T-helper 17 cell (primary cell): Measurements from ENCODE around the gene CALHM2. TPM values are rescaled to one million over a fixed set of nuclear protein-coding genes. Genes with fewer than 3 reads are reported as not detected.
"Not testable (repeated sequence)": the region's sequence is repeated elsewhere in the genome, so short reads cannot be mapped to it uniquely, and the experiment has no call there.

Experiments used
- ATAC-seq: fragments of 150-1000 bp; cut with Tn5 transposase; 2 replicates; pipeline ENCODE4 v1.10.0; 2021; ENCODE audit warnings: mild to moderate bottlenecking, moderate library complexity
- DNase-seq, 3 donors: peaks; one replicate each; pipeline versions ENCODE4 v3.0.0 to v3.0.0-alpha.2; 2020 to 2021
- H3K9me3 ChIP-seq: one replicate; pipeline ENCODE4 v1.7.0; 2013; ENCODE audit warnings: low read length, mild to moderate bottlenecking; ENCODE audit not compliant: control insufficient read depth, poor library complexity, severe bottlenecking
- H3K27ac Mint-ChIP-seq: one replicate; pipeline ENCODE4 v1.8.0; 2022; ENCODE audit warnings: mild to moderate bottlenecking, moderate library complexity, mixed read lengths
- H3K27me3 Mint-ChIP-seq: one replicate; pipeline ENCODE4 v1.8.0; 2022; ENCODE audit warnings: mixed read lengths
- H3K36me3 Mint-ChIP-seq: one replicate; pipeline ENCODE4 v1.8.0; 2022; ENCODE audit warnings: low read depth, mixed read lengths
- H3K4me1 Mint-ChIP-seq: one replicate; pipeline ENCODE4 v1.8.0; 2022; ENCODE audit warnings: mild to moderate bottlenecking, mixed read lengths
- H3K4me3 Mint-ChIP-seq: one replicate; pipeline ENCODE4 v1.8.0; 2022; ENCODE audit warnings: mild to moderate bottlenecking, moderate library complexity, mixed read lengths
- total RNA-seq, 4 donors: library from RNA in 2 of 4; stranded (reverse) in 2 of 4; gene quantifications; one replicate each; pipeline ENCODE4 v1.2.3 and lab custom pipeline; 2022 to 2026

The CALHM2 gene
- total RNA-seq, 2 donors from 2014 or later = 15.5 to 23.6 TPM

DNA sequence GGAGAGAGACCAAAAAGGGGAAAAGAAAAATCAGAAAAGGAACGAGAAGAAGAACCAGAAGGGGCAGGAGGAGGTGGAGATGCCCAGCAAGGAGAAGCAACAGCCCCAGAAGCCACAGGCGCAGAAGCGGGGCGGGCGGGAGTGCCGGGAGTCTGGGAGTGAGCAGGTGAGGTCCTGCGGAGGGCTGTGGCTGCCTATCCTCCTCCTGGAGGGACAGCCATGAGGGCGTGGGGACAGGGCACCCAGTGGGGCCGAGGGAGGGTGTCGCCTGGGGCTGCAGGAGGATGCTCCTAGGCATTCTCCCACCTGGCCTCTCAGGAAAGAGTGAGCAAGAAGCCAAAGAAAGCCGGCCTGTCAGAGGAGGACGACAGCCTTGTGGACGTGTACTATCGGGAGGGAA, 11.8 kb downstream of the CALHM2 start:
- no peak overlapping the region for H3K4me3 Mint-ChIP-seq
- no peaks in the 10 kb centered on the region for H3K27me3 Mint-ChIP-seq
- H3K27ac Mint-ChIP-seq = peak overlapping the region; percentile 69
- H3K9me3 ChIP-seq = no peaks in the 10 kb centered on the region
- DNase-seq = no peak
- H3K4me1 Mint-ChIP-seq = peaks cover 17% of the 10 kb centered on the region
- ATAC-seq = no peak
- H3K36me3 Mint-ChIP-seq = peaks cover 10% of the 10 kb centered on the region

DNA sequence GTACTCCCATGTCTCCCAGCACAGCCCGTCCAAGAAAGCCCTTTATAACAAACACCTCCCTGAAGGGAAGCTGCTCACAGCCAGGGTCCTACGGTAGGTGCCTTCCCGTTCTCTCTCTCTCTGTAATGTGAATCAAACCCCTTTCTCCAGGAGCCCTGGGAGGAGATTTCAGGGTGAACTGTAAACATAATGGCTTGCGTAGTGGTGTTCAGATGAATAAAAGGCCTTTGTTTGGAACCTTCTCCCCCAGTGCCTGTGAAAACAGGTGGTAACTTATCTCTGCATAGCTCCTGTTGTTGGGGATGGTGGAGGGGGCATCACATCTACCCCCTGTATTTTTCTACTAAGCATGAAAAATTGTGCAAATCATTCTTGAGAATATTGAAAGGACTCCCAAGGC, 12.4 kb downstream of the CALHM2 start:
- DNase-seq (no peak), ATAC-seq (no peak)
- no peaks in the 10 kb centered on the region for H3K27me3 Mint-ChIP-seq
- peak overlapping the region; percentile 69 for H3K27ac Mint-ChIP-seq
- peaks cover 14% of the 10 kb centered on the region for H3K4me1 Mint-ChIP-seq
- no peak overlapping the region for H3K4me3 Mint-ChIP-seq
- peaks cover 10% of the 10 kb centered on the region for H3K36me3 Mint-ChIP-seq
- no peaks in the 10 kb centered on the region for H3K9me3 ChIP-seq

GRCh38 chr10:103433858-103434257, 18.3 kb downstream of the CALHM2 start:
- DNase-seq = no peak
- Mint-ChIP-seq H3K27ac (peak overlapping the region; percentile 43), H3K36me3 (peaks cover 10% of the 10 kb centered on the region), H3K27me3 (no peaks in the 10 kb centered on the region), H3K4me3 (no peak overlapping the region), H3K4me1 (peaks cover 22% of the 10 kb centered on the region)
- no peak for ATAC-seq
- H3K9me3 ChIP-seq = no peaks in the 10 kb centered on the region

GRCh38 chr10:103431902-103432301, 20.3 kb downstream of the CALHM2 start:
- Mint-ChIP-seq H3K4me1 (peaks cover 30% of the 10 kb centered on the region), H3K36me3 (peaks cover 4% of the 10 kb centered on the region), H3K4me3 (no peak overlapping the region), H3K27ac (peak overlapping the region; percentile 61), H3K27me3 (no peaks in the 10 kb centered on the region)
- DNase-seq (no peak), ATAC-seq (no peak)
- H3K9me3 ChIP-seq = no peaks in the 10 kb centered on the region

DNA sequence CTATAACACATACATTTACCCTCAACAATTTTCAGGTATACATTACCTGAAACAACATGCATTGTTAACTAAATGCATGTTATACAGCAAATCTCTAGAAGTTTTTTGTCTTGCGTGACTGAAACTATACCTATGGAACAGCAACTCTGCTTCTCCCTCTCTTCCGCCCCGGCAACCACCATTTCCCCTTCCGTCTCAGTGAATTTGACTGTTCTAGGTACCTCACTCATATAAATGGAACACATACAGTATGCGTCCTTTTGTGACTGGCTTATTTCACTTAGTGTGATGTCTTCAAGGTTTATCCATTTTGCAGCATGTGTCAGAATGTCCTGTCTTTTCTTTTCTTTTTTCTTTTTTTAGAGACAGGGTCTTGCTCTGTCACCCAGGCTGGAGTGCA, 22.5 kb downstream of the CALHM2 start:
- ATAC-seq (peak; percentile 79), DNase-seq (no peak)
- Mint-ChIP-seq H3K27me3 (no peaks in the 10 kb centered on the region), H3K4me3 (peak overlapping the region; percentile 81), H3K36me3 (peaks cover 10% of the 10 kb centered on the region), H3K4me1 (peaks cover 29% of the 10 kb centered on the region), H3K27ac (peak overlapping the region; percentile 49)
- H3K9me3 ChIP-seq = no peaks in the 10 kb centered on the region

DNA sequence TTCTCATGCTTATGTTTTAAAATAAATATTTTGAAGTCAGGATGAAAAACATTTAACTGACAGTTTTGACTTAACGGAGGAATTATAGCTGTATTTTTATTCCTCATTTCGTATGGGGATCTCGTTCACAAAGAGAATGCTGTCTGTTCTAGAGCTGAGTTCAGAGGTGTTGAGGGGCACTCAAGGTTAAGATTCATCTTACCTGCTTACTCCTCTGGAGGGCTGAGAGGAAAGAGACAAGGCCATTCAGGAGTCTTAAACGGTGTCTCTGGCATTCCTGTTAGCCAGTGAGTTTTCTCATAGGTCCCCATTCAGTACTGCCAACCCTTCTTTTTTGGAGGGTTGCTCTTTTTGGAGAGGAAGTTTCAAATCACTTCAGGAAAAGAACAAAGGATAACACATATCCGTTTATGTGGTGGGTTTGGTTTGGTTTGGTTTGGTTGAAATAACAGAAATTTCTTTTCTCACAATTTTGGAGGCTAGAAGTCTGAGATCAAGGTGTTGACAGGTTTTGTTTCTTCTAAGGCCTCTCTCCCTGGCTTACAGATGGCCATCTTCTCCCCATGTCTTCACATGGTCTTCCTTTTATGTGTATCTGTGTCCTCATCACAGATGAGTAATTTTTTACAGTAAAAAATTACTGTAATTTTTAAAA, 23.1 kb downstream of the CALHM2 start:
- Mint-ChIP-seq H3K4me3 (peak overlapping the region; percentile 81), H3K36me3 (peaks cover 12% of the 10 kb centered on the region), H3K27me3 (no peaks in the 10 kb centered on the region), H3K27ac (peak overlapping the region; percentile 49), H3K4me1 (peaks cover 29% of the 10 kb centered on the region)
- ATAC-seq (peak; percentile 52), DNase-seq (no peak)
- H3K9me3 ChIP-seq = no peaks in the 10 kb centered on the region

DNA sequence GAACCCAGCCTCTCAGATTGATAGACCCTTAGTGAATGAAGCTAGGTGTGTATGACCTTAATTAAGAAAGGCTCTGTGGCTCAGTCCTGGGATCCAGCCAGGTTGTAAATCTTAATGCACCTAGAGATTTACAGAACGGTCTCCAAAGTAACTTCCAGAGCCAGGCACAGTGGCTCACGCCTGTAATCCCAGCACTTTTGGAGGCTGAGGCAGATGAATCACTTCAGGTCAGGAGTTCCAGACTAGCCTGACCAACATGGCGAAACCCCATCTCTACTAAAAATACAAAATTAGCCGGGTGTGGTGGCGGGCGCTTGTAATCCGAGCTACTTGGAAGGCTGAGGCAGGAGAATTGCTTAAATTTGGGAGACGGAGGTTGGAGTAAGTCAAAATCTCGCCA, 24.3 kb downstream of the CALHM2 start:
- Mint-ChIP-seq H3K4me1 (peaks cover 29% of the 10 kb centered on the region), H3K27me3 (no peaks in the 10 kb centered on the region), H3K4me3 (no peak overlapping the region), H3K27ac (peak overlapping the region; percentile 32), H3K36me3 (peaks cover 17% of the 10 kb centered on the region)
- ATAC-seq (no peak), DNase-seq (no peak)
- no peaks in the 10 kb centered on the region for H3K9me3 ChIP-seq

GRCh38 chr10:103423748-103424147, 28.4 kb downstream of the CALHM2 start:
- ATAC-seq (no peak), DNase-seq (no peak)
- Mint-ChIP-seq H3K36me3 (peaks cover 15% of the 10 kb centered on the region), H3K4me1 (peaks cover 12% of the 10 kb centered on the region), H3K4me3 (no peak overlapping the region), H3K27ac (no peak overlapping the region), H3K27me3 (no peaks in the 10 kb centered on the region)
- no peaks in the 10 kb centered on the region for H3K9me3 ChIP-seq

DNA sequence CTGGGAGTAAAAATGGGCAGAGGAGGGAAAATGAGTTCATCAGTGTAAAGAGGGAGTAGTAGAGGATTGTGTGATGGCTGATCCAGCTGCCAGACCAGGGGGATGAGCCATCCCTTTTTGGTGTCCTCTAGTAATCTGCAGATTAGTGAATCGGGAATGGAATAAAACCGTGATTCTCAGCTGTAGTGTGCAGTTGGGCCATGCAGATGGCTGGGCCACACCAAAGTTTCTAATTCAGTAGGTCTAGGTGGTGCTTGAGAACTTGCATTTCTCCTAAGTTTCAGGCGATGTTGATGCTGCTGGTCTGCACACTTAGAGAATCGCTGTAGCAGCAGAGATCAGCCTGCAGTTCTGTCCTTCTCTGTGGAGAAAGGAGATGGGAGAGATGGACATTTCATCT, 33.1 kb downstream of the CALHM2 start:
- peaks cover 12% of the 10 kb centered on the region for H3K4me1 Mint-ChIP-seq
- no peak overlapping the region for H3K4me3 Mint-ChIP-seq
- H3K36me3 Mint-ChIP-seq = peaks cover 26% of the 10 kb centered on the region
- no peak for DNase-seq
- no peaks in the 10 kb centered on the region for H3K9me3 ChIP-seq
- H3K27ac Mint-ChIP-seq = no peak overlapping the region
- no peak for ATAC-seq
- no peaks in the 10 kb centered on the region for H3K27me3 Mint-ChIP-seq

DNA sequence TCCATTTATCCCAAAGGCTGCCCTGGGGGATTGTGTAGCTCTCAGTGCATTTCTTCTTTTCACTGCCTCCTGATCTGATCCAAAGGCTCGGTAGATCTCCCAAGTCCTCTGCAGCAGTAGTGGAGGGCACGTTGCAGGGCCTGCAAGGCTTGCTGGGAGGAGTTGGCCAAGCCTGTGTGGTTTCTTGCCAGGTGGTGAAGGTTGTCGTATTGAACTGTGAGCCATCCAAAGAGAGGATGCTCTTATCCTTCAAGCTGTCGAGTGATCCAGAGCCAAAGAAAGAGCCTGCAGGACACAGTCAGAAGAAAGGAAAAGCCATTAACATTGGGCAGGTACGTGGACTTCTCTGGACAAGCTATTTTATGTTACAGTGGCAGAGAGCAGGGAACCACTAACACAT, 34.6 kb downstream of the CALHM2 start:
- Mint-ChIP-seq H3K27me3 (no peaks in the 10 kb centered on the region), H3K36me3 (peaks cover 20% of the 10 kb centered on the region), H3K4me3 (no peak overlapping the region), H3K27ac (no peak overlapping the region), H3K4me1 (peaks cover 12% of the 10 kb centered on the region)
- DNase-seq (no peak), ATAC-seq (no peak)
- no peaks in the 10 kb centered on the region for H3K9me3 ChIP-seq

- not testable (repeated sequence) for H3K9me3 ChIP-seq, ATAC-seq, H3K27me3 Mint-ChIP-seq, DNase-seq, H3K4me3 Mint-ChIP-seq, H3K27ac Mint-ChIP-seq
- peaks cover 19% of the 10 kb centered on the region for H3K36me3 Mint-ChIP-seq
- peaks cover 12% of the 10 kb centered on the region for H3K4me1 Mint-ChIP-seq
Observed at GRCh38 chr10:103417148-103417469, 35.1 kb downstream of the CALHM2 start.

DNA sequence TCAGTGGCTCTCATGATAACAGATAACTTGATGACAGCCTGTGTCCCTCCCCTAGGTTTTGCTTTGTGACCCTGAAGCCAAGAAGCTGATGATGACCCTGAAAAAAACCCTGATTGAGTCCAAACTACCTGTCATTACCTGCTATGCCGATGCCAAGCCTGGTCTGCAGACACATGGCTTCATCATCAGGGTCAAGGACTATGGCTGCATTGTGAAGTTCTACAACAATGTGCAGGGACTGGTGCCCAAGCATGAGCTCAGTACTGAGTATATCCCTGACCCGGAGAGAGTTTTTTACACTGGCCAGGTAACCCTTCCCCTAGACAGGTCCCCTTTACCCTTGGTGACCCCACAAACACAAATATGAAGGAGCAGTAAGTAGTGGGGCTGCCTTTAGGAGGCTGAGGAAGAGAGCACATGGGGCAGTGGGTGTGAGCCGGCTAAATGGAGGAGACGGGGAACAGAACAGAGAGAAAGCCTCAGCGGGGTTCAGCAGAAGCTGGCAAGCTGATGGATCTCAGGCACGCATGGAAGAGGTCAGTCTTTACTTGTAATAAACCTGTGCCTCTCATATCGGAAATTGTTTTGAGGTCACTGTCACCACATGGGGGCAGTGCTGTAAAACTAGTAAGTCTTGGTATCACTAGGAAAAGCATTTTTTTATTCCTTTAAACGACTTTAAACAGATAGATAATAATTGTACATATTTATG, 35.6 kb downstream of the CALHM2 start:
- DNase-seq (peak; percentile 31 to 56 (median 34)), ATAC-seq (peak; percentile 48)
- no peaks in the 10 kb centered on the region for H3K9me3 ChIP-seq
- no peak overlapping the region for H3K27ac Mint-ChIP-seq
- peaks cover 12% of the 10 kb centered on the region for H3K4me1 Mint-ChIP-seq
- H3K27me3 Mint-ChIP-seq = no peaks in the 10 kb centered on the region
- H3K4me3 Mint-ChIP-seq = no peak overlapping the region
- peaks cover 19% of the 10 kb centered on the region for H3K36me3 Mint-ChIP-seq

DNA sequence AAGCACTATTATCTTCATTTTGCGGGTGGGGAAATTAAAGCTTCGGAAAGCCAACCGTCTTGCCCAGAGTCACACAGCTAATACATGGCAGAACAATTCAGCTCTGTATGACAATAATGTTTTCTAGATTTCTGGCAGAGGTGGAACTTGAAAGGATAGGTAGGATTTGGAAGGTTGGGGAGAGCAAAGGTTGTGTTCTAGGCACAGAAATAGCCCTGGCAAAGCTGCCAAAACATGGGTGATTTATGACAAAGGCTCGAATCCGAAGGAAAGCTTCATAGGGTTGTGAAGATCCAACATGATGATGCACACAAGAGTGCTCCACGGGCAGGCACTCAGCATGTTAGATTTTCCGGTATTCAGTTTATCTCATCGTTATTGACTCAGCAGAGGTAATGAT, 36.6 kb downstream of the CALHM2 start:
- no peaks in the 10 kb centered on the region for H3K27me3 Mint-ChIP-seq
- no peaks in the 10 kb centered on the region for H3K9me3 ChIP-seq
- ATAC-seq = no peak
- peaks cover 19% of the 10 kb centered on the region for H3K36me3 Mint-ChIP-seq
- DNase-seq = no peak
- no peak overlapping the region for H3K27ac Mint-ChIP-seq
- H3K4me1 Mint-ChIP-seq = peaks cover 12% of the 10 kb centered on the region
- H3K4me3 Mint-ChIP-seq = no peak overlapping the region

- Mint-ChIP-seq H3K4me3 (no peak overlapping the region), H3K27ac (no peak overlapping the region), H3K36me3 (peaks cover 23% of the 10 kb centered on the region), H3K4me1 (peaks cover 12% of the 10 kb centered on the region), H3K27me3 (no peaks in the 10 kb centered on the region)
- DNase-seq = no peak
- no peak for ATAC-seq
- no peaks in the 10 kb centered on the region for H3K9me3 ChIP-seq
Observed at GRCh38 chr10:103413564-103413963, 38.6 kb downstream of the CALHM2 start.
